PFSK-1 (cell line): ENCODE data around the gene SFTPA1.

Source experiments
- FOXP2 ChIP-seq: optimal IDR thresholded peaks from 2 replicates; pipeline ENCODE3; 2011; ENCODE audit warnings: borderline replicate concordance, control low read depth, inconsistent platforms; ENCODE audit not compliant: insufficient read depth; ENCODE audit errors: extremely low read length, extremely low read depth
- POLR2AphosphoS5 ChIP-seq: IDR thresholded peaks from 2 replicates; pipeline ENCODE4 v1.6.1; 2012; ENCODE audit warnings: low read depth, mild to moderate bottlenecking, control low read depth, low read length, moderate library complexity
- REST ChIP-seq, 2 experiments: IDR thresholded peaks; 2 replicates each; pipeline versions ENCODE4 v1.6.1 to v1.8.0; 2011 to 2012; ENCODE audit warnings: low read depth in 2 of 2, low read length in 2 of 2, control low read depth in 1 of 2, inconsistent platforms in 1 of 2, mild to moderate bottlenecking in 1 of 2, moderate library complexity in 1 of 2; ENCODE audit not compliant: insufficient read depth in 1 of 2
- SIN3A ChIP-seq: IDR thresholded peaks from 2 replicates; pipeline ENCODE4 v1.6.1; 2012; ENCODE audit warnings: mild to moderate bottlenecking, low read length, moderate library complexity, borderline replicate concordance; ENCODE audit not compliant: insufficient read depth
- TAF1 ChIP-seq: IDR thresholded peaks from 2 replicates; pipeline ENCODE4 v1.6.1; 2012; ENCODE audit warnings: low read length, control low read depth, borderline replicate concordance; ENCODE audit not compliant: insufficient read depth

Gene SFTPA1

DNA sequence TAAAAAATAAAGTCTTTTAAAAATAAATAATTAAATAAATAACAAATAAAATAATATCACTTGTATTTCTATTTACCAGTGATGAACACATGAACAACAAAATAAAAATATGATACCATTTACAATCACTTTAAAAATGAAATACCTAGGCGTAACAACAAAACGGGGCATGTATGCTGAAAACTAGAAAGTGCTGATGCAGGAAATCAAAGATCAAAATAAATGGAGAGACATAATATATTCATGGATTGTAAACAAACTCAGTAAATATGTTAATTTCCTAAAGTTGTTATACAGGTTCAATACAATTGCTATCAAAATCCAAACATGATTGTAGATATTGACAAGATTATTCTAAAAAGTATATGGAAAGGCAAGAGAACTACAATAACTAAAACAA lies 31.4 kb upstream of the SFTPA1 start:
- no peak for TF ChIP-seq POLR2AphosphoS5
- TF ChIP-seq FOXP2 = no peak
- TF ChIP-seq TAF1 = no peak
- no peak for TF ChIP-seq SIN3A
- no peak for TF ChIP-seq REST (IDR thresholded peaks at IDR 0.05; ENCODE audit: insufficient read depth in 1 of 2, low read depth in 2 of 2, low read length in 2 of 2)

GRCh38 chr10:79581044-79581443 lies 29.7 kb upstream of the SFTPA1 start:
- no peak for TF ChIP-seq REST (IDR thresholded peaks at IDR 0.05; ENCODE audit: insufficient read depth in 1 of 2, low read depth in 2 of 2, low read length in 2 of 2)
- no peak for TF ChIP-seq FOXP2

DNA sequence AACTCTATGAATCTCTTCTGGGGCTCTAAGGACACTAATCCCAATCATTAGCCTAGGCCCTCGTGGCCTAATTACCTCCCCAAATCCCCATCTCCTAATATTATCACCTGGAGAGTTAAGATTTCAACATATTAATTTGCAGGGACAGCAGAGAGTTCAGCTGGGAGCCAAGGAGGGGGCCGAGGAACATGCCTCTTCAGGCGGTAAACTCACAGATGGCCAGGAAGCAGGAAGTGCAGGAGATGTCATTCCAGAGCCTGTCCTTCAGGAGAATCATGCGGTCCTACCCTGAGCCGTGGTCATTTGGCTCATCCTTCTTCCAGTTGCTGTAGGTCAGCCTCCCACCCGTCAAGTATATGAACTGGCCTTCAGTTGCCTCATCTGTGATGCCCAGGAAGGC lies 28.6 kb upstream of the SFTPA1 start:
- TF ChIP-seq SIN3A (no peak), FOXP2 (no peak), REST (IDR thresholded peaks at IDR 0.05; ENCODE audit: insufficient read depth in 1 of 2, low read depth in 2 of 2, low read length in 2 of 2) (no peak), POLR2AphosphoS5 (no peak), TAF1 (no peak)

DNA sequence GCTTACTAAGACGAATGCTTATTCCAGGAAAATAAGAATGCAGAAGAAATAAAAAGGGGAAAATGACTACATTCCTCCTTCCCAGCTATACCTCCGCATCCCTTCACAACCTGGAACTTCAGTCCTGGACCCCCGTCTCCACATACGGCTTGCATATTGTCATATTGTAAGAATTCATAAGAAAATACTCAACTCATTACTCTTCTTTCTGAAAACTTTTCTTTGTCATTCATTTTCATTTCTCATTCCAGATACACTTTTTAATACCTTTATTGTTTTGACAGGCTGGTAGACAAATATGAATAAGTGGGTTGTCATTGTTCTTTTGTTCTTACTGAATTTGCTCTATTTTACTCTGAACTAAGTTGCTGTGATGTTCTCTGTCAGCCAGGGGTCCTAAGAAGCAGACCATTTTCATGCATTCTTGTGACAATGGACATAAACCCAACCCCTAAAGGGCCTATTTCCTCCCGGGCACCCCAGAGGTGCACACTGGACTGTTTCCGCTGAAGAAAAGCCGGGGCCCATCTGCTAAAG lies 27.2 kb upstream of the SFTPA1 start:
- no peak for TF ChIP-seq REST (IDR thresholded peaks at IDR 0.05; ENCODE audit: insufficient read depth in 1 of 2, low read depth in 2 of 2, low read length in 2 of 2)

DNA sequence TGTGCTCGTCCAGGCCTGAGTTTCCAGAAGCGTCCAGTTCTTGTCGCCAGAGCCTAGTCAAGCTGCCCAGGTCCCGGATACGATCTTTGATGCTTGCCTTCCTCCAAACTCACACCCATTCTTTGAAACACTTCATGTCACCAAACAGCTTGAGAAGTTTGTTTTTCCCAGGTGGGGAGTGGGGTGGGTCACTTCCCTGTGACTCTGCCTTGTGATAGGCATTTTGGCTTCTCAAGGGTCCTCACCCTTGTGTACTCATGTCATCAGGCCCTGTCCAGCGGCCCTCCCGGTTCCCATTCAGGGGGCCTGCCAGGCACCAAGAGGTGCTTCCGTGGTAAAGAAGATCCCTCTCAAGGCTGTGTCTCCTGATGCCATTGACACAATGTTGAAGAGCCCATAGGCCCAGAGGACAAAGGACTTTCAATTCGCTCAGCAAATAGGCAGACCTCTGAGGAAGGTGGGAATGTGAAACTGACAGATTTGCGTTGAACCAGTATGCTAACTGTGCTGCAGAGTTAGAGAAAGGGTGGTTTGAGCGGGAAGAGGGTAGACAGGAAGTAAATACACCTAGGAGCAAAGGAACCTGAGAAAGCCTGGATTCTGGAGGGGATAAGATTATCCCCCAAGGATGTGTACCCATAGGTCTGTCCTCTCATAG lies 24.7 kb upstream of the SFTPA1 start:
- TF ChIP-seq FOXP2 (no peak), SIN3A (no peak), REST (IDR thresholded peaks at IDR 0.05; ENCODE audit: insufficient read depth in 1 of 2, low read depth in 2 of 2, low read length in 2 of 2) (no peak), POLR2AphosphoS5 (no peak), TAF1 (no peak)
